Mammary epithelial cell (primary cell): ENCODE data around the gene BANP.

Source experiments
- EZH2 ChIP-seq: IDR thresholded peaks from 2 replicates; pipeline ENCODE4 v1.6.1; 2012; ENCODE audit warnings: low read length, inconsistent platforms, borderline replicate concordance
- TF ChIP-seq, protein P1 (sequence below), 2 donors: IDR thresholded peaks in 1 of 2; conservative IDR thresholded peaks in 1 of 2; 2 replicates each; pipeline ENCODE4 v1.5.1; 2011 to 2012; ENCODE audit warnings: inconsistent platforms in 2 of 2, low read length in 2 of 2, mild to moderate bottlenecking in 2 of 2, control low read depth in 1 of 2, low read depth in 1 of 2; ENCODE audit not compliant: insufficient read depth in 1 of 2; ENCODE audit errors: extremely low read depth in 1 of 2

GRCh38 chr16:88066234-88066633, 115.0 kb downstream of the BANP start:
- TF ChIP-seq, protein P1, sequence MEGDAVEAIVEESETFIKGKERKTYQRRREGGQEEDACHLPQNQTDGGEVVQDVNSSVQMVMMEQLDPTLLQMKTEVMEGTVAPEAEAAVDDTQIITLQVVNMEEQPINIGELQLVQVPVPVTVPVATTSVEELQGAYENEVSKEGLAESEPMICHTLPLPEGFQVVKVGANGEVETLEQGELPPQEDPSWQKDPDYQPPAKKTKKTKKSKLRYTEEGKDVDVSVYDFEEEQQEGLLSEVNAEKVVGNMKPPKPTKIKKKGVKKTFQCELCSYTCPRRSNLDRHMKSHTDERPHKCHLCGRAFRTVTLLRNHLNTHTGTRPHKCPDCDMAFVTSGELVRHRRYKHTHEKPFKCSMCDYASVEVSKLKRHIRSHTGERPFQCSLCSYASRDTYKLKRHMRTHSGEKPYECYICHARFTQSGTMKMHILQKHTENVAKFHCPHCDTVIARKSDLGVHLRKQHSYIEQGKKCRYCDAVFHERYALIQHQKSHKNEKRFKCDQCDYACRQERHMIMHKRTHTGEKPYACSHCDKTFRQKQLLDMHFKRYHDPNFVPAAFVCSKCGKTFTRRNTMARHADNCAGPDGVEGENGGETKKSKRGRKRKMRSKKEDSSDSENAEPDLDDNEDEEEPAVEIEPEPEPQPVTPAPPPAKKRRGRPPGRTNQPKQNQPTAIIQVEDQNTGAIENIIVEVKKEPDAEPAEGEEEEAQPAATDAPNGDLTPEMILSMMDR (conservative IDR thresholded peaks at IDR 0.05 in 1 of 2, IDR thresholded peaks at IDR 0.05 in 1 of 2; ENCODE audit: extremely low read depth in 1 of 2, insufficient read depth in 1 of 2, low read depth in 1 of 2, low read length in 2 of 2) = no peak
- no peak for TF ChIP-seq EZH2
